ENCODE measurements around the gene REXO4. TPM values are rescaled to one million over a fixed set of nuclear protein-coding genes. Genes with fewer than 3 reads are reported as not detected.

The REXO4 gene
- total RNA-seq, 4 donors from 2014 or later: 21.5 to 26.0 (median 21.7) TPM

DNA sequence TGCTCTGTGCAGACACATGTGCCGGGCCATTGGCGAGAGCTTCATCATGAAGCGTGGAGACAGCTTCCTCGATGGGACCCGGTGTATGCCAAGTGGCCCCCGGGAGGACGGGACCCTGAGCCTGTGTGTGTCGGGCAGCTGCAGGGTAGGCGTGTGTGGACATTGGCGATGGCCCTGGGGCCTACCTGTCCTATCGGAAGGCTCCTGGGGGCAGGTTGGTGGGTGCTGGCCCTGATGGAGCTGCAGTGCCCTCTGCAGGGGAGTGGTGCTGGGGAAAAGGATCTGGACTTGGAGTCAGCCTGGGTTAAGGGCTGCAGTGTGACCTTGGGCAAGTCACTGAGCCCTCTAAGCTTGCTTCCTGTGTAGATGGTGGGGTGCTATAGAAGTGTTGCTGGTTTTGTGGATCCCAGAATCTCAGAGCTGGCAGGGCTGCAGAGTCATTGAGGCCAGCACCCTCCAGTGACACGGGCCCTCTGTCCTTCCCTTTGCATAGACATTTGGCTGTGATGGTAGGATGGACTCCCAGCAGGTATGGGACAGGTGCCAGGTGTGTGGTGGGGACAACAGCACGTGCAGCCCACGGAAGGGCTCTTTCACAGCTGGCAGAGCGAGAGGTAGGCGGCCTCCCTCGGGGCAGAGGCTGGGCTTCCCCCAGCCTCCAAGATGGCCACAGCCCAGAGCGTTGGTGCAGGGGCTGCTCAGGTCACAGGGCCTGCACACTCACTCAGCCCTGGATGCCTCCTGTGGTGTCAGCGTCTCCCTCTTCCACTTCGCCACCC lies 20.1 kb upstream of the REXO4 start:
- no peaks in the 10 kb centered on the region for H3K27me3 ChIP-seq
- TF ChIP-seq, protein P1, sequence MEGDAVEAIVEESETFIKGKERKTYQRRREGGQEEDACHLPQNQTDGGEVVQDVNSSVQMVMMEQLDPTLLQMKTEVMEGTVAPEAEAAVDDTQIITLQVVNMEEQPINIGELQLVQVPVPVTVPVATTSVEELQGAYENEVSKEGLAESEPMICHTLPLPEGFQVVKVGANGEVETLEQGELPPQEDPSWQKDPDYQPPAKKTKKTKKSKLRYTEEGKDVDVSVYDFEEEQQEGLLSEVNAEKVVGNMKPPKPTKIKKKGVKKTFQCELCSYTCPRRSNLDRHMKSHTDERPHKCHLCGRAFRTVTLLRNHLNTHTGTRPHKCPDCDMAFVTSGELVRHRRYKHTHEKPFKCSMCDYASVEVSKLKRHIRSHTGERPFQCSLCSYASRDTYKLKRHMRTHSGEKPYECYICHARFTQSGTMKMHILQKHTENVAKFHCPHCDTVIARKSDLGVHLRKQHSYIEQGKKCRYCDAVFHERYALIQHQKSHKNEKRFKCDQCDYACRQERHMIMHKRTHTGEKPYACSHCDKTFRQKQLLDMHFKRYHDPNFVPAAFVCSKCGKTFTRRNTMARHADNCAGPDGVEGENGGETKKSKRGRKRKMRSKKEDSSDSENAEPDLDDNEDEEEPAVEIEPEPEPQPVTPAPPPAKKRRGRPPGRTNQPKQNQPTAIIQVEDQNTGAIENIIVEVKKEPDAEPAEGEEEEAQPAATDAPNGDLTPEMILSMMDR (IDR thresholded peaks at IDR 0.05): no peak
- no peak for TF ChIP-seq POLR2A (IDR thresholded peaks at IDR 0.05)
- no peaks in the 10 kb centered on the region for H3K4me1 ChIP-seq
- DNase-seq: no peak
- H3K36me3 ChIP-seq: no peaks in the 10 kb centered on the region
- intact Hi-C loops (cut with DNase I): no loop called here
- H3K9me3 ChIP-seq: no peaks in the 10 kb centered on the region
- 90% methylated on average over 5 of the region's 20 CpGs; no CpG with 5 or more reads in 1 of the 2 donors for WGBS, 2 donors
- no peak overlapping the region for H3K4me3 ChIP-seq
- no peak overlapping the region for H3K27ac ChIP-seq

DNA sequence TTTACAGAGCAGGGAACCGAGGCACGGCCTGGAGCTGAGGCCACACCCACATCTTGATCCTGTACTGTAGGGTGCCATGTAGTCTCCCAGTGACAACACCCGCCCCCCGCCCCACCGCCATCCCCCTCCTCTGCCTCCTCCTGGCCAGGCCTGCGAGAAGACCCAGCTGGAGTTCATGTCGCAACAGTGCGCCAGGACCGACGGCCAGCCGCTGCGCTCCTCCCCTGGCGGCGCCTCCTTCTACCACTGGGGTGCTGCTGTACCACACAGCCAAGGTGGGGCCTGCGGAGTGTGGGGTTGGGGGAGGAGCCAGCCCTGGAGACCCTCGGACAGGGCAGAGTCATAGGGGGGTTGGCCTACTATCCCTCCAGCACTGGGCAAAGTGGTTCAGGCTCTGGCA lies 18.9 kb upstream of the REXO4 start:
- no peaks in the 10 kb centered on the region for H3K4me1 ChIP-seq

DNA sequence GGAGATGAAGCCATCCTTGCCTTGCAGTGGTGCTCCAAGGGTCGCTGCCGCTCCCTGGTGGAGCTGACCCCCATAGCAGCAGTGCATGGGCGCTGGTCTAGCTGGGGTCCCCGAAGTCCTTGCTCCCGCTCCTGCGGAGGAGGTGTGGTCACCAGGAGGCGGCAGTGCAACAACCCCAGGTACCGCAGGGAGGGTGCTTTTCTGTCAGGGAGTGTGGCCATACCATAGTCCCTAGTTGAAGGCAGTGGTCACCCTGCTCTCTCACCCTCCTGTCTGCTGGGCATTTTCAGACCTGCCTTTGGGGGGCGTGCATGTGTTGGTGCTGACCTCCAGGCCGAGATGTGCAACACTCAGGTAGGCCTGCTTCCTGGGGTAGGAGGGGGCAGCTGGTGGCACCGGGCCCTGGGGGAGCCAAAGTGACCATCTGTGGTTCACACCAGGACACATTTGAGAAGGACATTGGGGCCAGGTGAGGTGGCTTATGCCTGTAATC lies 15.6 kb upstream of the REXO4 start:
- Histone ChIP-seq H3K27me3 (peaks cover 0 to 16% (median 0%) of the 10 kb centered on the region in 4 donors), H3K36me3 (no peaks in the 10 kb centered on the region), H3K4me3 (no peak overlapping the region), H3K9me3 (no peaks in the 10 kb centered on the region), H3K4me1 (peaks cover 0 to 15% (median 4%) of the 10 kb centered on the region in 3 donors), H3K27ac (no peak overlapping the region)
- no peak for DNase-seq
- 90% methylated on average over 2 of the region's 11 CpGs; no CpG with 5 or more reads in 1 of the 2 donors for WGBS, 2 donors
- TF ChIP-seq, protein P1 (IDR thresholded peaks at IDR 0.05): no peak
- no peak for TF ChIP-seq POLR2A (IDR thresholded peaks at IDR 0.05)
- intact Hi-C loops (cut with DNase I): no loop called here

More for the DNA sequence above, 18.9 kb upstream of the REXO4 start:
- intact Hi-C loops (cut with DNase I): no loop called here
- no peak overlapping the region for H3K4me3 ChIP-seq
- H3K9me3 ChIP-seq: no peaks in the 10 kb centered on the region
- no peak for DNase-seq
- no peaks in the 10 kb centered on the region for H3K36me3 ChIP-seq
- 59% methylated on average over 5 of the region's 16 CpGs; no CpG with 5 or more reads in 1 of the 2 donors for WGBS, 2 donors
- H3K27ac ChIP-seq: no peak overlapping the region
- no peaks in the 10 kb centered on the region for H3K27me3 ChIP-seq
- TF ChIP-seq POLR2A (IDR thresholded peaks at IDR 0.05): no peak
- TF ChIP-seq, protein P1 (IDR thresholded peaks at IDR 0.05): no peak

DNA sequence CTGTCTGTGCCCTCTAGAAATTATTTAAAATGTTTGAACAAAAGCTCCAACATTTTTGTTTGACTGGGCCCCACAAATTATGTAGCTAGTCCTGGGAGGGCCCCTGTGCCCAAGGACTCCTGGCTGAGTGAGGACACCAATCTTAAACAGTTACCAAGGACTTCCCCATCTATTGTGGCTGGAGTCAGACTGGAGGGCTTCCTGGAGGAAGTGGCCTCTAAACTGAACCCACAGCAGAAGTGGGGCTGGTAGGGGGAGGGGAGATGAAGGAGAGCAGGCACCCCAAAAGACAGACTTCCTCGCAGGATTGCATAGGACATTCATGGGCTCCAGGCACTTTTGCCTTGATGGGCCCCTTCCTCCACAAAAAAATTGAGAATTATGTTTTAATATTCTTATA lies 12.4 kb upstream of the REXO4 start:
- Histone ChIP-seq H3K4me3 (no peak overlapping the region), H3K27ac (no peak overlapping the region), H3K36me3 (no peaks in the 10 kb centered on the region), H3K4me1 (peaks cover 0 to 23% (median 9%) of the 10 kb centered on the region in 3 donors), H3K9me3 (no peaks in the 10 kb centered on the region), H3K27me3 (peaks cover 0 to 46% (median 2%) of the 10 kb centered on the region in 4 donors)
- intact Hi-C loops (cut with DNase I): no loop called here
- TF ChIP-seq POLR2A (IDR thresholded peaks at IDR 0.05): no peak
- TF ChIP-seq, protein P1 (IDR thresholded peaks at IDR 0.05): no peak
- 88 to 90% methylated on average over 1 of the region's 1 CpG for WGBS, 2 donors
- no peak for DNase-seq

DNA sequence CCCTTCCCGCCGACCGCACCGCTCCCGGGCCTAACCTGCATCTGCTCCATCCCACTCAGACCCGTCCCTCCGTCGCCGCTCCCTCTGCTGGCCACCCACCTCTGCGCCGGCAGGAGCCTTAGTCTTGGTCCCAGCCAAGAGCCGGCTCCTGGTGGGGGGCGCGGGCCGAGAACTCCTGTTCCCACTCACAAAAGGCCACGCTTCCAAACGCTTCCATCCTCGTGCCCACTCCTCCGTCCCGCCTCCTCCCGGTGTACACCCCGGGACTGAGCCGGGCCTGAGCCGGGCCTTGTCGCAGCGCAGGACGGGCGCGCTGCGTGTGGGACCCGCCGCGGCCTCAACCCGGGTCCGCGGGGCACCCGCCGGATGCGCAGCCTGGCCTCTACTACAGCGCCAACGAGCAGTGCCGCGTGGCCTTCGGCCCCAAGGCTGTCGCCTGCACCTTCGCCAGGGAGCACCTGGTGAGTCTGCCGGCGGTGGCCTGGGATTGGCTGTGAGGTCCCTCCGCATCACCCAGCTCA lies 11.9 kb upstream of the REXO4 start:
- Histone ChIP-seq H3K36me3 (no peaks in the 10 kb centered on the region), H3K9me3 (no peaks in the 10 kb centered on the region), H3K27me3 (peaks cover 0 to 49% (median 2%) of the 10 kb centered on the region in 4 donors), H3K4me1 (peaks cover 0 to 23% (median 9%) of the 10 kb centered on the region in 3 donors), H3K27ac (no peak overlapping the region), H3K4me3 (no peak overlapping the region)
- no peak for DNase-seq
- TF ChIP-seq, protein P1 (IDR thresholded peaks at IDR 0.05): peak in 3 of 6 experiments; percentile 11 to 16 (median 14)
- TF ChIP-seq POLR2A (IDR thresholded peaks at IDR 0.05): no peak
- 42 to 53% methylated on average over 6 to 12 of the region's 49 CpGs for WGBS, 2 donors
- intact Hi-C loops (cut with DNase I): no loop called here

Measured in esophagus squamous epithelium (tissue), 5 donors.